ENCODE measurements around the gene KRTAP10-11.
"Not testable (repeated sequence)": the region's sequence is repeated elsewhere in the genome, so short reads cannot be mapped to it uniquely, and the experiment has no call there.

KRTAP10-11 gene

GRCh38 chr21:44656868-44657267 is 10.7 kb downstream of the KRTAP10-11 start:
- no peak for DNase-seq
- TF ChIP-seq CTCF (IDR thresholded peaks at IDR 0.05): no peak
- peaks cover 0 to 6% (median 5%) of the 10 kb centered on the region in 3 donors for H3K9me3 ChIP-seq
- H3K27ac ChIP-seq: no peak overlapping the region
- no peak overlapping the region for H3K4me3 ChIP-seq
- intact Hi-C loops (cut with DNase I; ENCODE audit: low total_unique reads): no loop called here
- H3K36me3 ChIP-seq: no peaks in the 10 kb centered on the region
- no peaks in the 10 kb centered on the region for H3K4me1 ChIP-seq
- peaks cover 0 to 14% of the 10 kb centered on the region in 2 donors for H3K27me3 ChIP-seq

- no peak for DNase-seq
These were observed 11.7 kb downstream of the KRTAP10-11 start, which contains the start of gene KRTAP12-3 for GRCh38 chr21:44657635-44658540. KRTAP12-3 (plus strand) TSS chr21:44657932; CDS start chr21:44657980, 48 bp downstream.

GRCh38 chr21:44658541-44658910 is 12.3 kb downstream of the KRTAP10-11 start:
- peaks cover 0 to 14% of the 10 kb centered on the region in 2 donors for H3K27me3 ChIP-seq
- no peak for TF ChIP-seq CTCF (IDR thresholded peaks at IDR 0.05)
- no peak overlapping the region for H3K4me3 ChIP-seq
- intact Hi-C loops (cut with DNase I; ENCODE audit: low total_unique reads): no loop called here
- H3K4me1 ChIP-seq: no peaks in the 10 kb centered on the region
- no peak overlapping the region for H3K27ac ChIP-seq
- no peaks in the 10 kb centered on the region for H3K36me3 ChIP-seq
- no peak for DNase-seq
- H3K9me3 ChIP-seq: peaks cover 0 to 6% (median 5%) of the 10 kb centered on the region in 3 donors

More at GRCh38 chr21:44657635-44658540, 11.7 kb downstream of the KRTAP10-11 start, which contains the start of gene KRTAP12-3:
- Histone ChIP-seq H3K36me3 (no peaks in the 10 kb centered on the region), H3K9me3 (peaks cover 0 to 6% (median 5%) of the 10 kb centered on the region in 3 donors), H3K4me3 (no peak within 1 kb of the TSS), H3K27ac (no peak within 1 kb of the TSS), H3K27me3 (peaks cover 0 to 14% of the 10 kb centered on the region in 2 donors), H3K4me1 (no peaks in the 10 kb centered on the region)
- intact Hi-C loops (cut with DNase I; ENCODE audit: low total_unique reads): no loop called here
- no peak for TF ChIP-seq CTCF (IDR thresholded peaks at IDR 0.05)

- peaks cover 0 to 14% of the 10 kb centered on the region in 2 donors for H3K27me3 ChIP-seq
- no peak overlapping the region for H3K27ac ChIP-seq
- intact Hi-C loops (cut with DNase I; ENCODE audit: low total_unique reads): no loop called here
- no peak overlapping the region for H3K4me3 ChIP-seq
- H3K9me3 ChIP-seq: peaks cover 0 to 6% (median 5%) of the 10 kb centered on the region in 3 donors
- no peaks in the 10 kb centered on the region for H3K4me1 ChIP-seq
- DNase-seq: no peak
- no peak for TF ChIP-seq CTCF (IDR thresholded peaks at IDR 0.05)
- no peaks in the 10 kb centered on the region for H3K36me3 ChIP-seq
These were observed 12.8 kb downstream of the KRTAP10-11 start for GRCh38 chr21:44658913-44659595.

GRCh38 chr21:44661567-44661966 is 15.4 kb downstream of the KRTAP10-11 start:
- DNase-seq; H3K4me1 ChIP-seq; H3K9me3 ChIP-seq; H3K27ac ChIP-seq; H3K36me3 ChIP-seq; intact Hi-C loops (cut with DNase I; ENCODE audit: low total_unique reads); H3K4me3 ChIP-seq: not testable (repeated sequence)
- peaks cover 0 to 14% of the 10 kb centered on the region in 2 donors for H3K27me3 ChIP-seq

GRCh38 chr21:44664691-44665090 is 18.5 kb downstream of the KRTAP10-11 start:
- no peaks in the 10 kb centered on the region for H3K27me3 ChIP-seq
- no peak for TF ChIP-seq CTCF (IDR thresholded peaks at IDR 0.05)
- peaks cover 0 to 5% (median 0%) of the 10 kb centered on the region in 3 donors for H3K9me3 ChIP-seq
- H3K27ac ChIP-seq: no peak overlapping the region
- DNase-seq: no peak
- H3K36me3 ChIP-seq: no peaks in the 10 kb centered on the region
- intact Hi-C loops (cut with DNase I; ENCODE audit: low total_unique reads): no loop called here
- H3K4me1 ChIP-seq: no peaks in the 10 kb centered on the region
- no peak overlapping the region for H3K4me3 ChIP-seq

Data from tibial artery (tissue), 4 donors.